Vagina (tissue), 2 donors: ENCODE measurements around the gene EZH2.

ENCODE experiments used
- POLR2A ChIP-seq, 2 donors: fragments of 450-650 bp; IDR thresholded peaks; one replicate each; pipeline ENCODE4 v1.6.1; 2017; ENCODE audit warnings: antibody characterized with exemption in 2 of 2, mild to moderate bottlenecking in 2 of 2, moderate library complexity in 2 of 2
- TF ChIP-seq, protein P1 (sequence below), 3 experiments: fragments of 450-650 bp in 2 of 3; fragments of 200-600 bp in 1 of 3; sonication (generic) in 1 of 3; IDR thresholded peaks; one replicate each; pipeline ENCODE4 v1.5.1; 2017 to 2019; ENCODE audit warnings: antibody characterized with exemption in 3 of 3, mild to moderate bottlenecking in 2 of 3, moderate library complexity in 2 of 3

DNA sequence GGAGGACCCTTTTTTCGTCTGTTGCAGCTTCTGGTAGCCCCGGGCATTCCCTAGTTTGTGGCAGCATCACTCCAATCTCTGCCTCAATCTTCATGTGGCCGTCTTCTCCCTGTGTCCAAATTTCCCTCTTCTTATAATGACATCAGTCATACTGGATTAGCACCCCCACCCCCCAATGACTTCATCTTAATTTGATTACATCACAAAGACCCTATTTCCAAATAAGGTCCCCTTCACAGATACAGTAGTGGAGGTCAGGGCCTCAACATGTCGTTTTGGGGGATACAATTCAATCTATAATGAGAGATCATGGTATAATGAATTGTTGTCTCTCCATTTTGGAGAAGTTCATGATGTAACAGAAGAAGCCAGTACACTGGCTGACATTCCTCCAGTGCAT is 28.1 kb upstream of the EZH2 start:
- TF ChIP-seq POLR2A (IDR thresholded peaks at IDR 0.05), result no peak
- TF ChIP-seq, protein P1, sequence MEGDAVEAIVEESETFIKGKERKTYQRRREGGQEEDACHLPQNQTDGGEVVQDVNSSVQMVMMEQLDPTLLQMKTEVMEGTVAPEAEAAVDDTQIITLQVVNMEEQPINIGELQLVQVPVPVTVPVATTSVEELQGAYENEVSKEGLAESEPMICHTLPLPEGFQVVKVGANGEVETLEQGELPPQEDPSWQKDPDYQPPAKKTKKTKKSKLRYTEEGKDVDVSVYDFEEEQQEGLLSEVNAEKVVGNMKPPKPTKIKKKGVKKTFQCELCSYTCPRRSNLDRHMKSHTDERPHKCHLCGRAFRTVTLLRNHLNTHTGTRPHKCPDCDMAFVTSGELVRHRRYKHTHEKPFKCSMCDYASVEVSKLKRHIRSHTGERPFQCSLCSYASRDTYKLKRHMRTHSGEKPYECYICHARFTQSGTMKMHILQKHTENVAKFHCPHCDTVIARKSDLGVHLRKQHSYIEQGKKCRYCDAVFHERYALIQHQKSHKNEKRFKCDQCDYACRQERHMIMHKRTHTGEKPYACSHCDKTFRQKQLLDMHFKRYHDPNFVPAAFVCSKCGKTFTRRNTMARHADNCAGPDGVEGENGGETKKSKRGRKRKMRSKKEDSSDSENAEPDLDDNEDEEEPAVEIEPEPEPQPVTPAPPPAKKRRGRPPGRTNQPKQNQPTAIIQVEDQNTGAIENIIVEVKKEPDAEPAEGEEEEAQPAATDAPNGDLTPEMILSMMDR (IDR thresholded peaks at IDR 0.05), result no peak
